ENCODE measurements around the gene THEMIS.
A peak's percentile ranks its signal among the peaks of the same experiment; 100 is the strongest.
"Not testable (repeated sequence)": the region's sequence is repeated elsewhere in the genome, so short reads cannot be mapped to it uniquely, and the experiment has no call there.

The THEMIS gene

DNA sequence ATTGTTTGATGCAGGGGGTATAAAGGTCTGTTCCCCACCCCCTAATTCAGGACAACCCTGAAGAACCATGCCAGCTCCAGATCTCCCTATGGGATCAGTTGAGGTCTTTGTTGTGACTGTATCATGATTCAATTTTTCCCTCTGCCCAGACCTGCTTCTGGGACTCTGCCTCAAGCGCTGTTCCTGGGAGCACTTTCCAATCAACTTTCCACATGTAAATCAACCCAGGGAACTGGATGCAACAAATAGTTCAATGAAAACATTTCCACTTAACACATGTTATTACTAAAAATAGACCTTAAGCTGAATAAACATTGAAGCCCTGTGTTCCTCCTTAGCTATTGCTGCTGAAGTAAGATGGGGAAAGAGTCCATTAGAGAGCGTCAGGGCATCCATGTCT, 184.4 kb downstream of the THEMIS start:
- no peak for DNase-seq

DNA sequence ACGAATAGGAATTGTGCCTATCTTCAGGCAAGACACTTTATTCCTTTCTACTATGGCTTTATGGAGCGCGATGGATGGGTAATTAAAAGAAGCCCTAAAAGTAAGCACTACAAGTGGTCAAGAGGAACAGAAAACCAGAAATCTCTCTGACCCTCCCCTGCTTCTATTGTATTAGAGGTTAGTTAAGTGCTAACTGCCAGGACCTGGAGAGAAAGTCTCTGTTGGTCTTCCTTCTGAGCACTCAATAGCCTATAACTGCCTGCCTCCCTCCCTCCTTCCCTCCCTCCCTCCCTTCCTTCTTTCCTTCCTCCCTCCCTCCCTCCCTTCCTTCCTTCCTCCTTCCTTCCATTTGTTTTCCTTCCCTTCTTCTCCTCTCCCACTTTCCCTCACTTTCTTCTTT, 190.2 kb downstream of the THEMIS start:
- no peak for DNase-seq

DNA sequence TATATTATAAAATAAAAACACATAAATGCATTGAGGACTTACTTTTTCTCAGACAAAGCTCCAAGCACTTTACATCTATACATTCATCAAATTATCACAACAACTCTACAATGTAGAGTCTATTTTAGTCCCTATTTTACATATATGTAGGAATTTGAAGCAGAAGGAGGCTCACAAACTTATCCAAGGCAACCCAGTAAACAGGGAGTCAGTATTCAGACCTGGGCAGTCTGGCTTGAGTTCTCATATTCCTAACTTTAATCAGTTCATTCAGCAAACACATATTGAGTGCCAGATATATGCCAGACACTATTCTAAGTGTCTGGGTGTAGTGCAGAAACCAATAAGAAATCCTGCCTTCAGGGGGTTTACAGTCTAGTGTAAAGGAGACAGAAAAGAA, 194.6 kb downstream of the THEMIS start:
- DNase-seq: no peak

DNA sequence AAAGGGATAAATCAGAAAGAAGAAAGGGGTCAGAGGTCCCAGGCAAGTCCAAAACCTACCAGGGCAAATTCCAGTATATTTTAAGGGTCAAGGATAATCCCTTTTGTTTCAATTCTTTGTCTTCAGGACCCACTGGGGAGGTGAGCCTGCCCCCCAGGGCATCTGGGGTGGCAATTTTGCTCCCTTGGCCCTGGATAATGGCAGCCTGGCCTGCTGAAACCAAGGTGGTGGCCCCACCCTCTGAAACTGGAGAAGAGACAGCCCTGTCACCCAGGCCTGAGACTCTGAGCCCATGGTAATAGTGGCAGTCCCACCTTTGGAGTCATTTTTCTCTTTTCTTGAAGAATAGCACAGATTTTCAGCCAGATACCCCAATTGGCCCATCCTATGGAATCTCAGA, 205.8 kb downstream of the THEMIS start:
- DNase-seq: no peak

DNA sequence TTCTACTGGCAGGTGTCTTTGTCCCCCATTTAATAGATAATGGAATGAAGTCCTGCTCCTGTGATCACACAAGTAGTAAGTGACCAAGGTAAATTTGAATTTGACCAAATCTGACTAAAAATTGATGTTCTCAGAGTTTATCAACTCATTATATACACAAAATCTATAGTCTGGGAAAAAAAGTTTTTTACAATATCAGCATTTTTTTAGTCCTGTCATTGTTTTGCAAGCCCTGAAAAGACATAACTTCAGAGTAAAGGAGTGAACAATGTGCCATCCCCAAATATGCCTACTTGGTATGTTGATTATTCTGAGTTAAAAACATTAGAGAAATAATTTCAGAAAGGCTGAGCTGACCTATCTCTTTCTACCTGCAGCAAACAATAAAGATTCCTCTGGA, 209.7 kb downstream of the THEMIS start:
- DNase-seq: no peak

DNA sequence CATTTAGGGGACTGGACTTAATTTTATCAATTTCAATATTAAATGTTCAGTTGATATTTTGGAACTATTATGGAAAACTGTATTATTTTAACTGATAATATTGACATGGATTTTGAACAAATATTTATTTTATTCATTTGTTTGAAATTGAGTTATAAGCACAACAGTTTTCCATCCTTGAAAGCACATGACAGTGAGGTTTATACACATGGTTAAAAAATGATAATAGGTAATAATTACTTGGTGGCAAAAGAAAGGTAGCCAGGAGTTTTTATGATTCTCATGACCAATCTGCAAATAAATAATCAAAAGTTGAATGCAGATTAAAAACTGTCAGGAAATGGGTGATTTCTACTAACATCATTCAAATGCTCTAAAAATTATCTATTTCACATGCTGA, 210.3 kb downstream of the THEMIS start:
- no peak for DNase-seq

DNA sequence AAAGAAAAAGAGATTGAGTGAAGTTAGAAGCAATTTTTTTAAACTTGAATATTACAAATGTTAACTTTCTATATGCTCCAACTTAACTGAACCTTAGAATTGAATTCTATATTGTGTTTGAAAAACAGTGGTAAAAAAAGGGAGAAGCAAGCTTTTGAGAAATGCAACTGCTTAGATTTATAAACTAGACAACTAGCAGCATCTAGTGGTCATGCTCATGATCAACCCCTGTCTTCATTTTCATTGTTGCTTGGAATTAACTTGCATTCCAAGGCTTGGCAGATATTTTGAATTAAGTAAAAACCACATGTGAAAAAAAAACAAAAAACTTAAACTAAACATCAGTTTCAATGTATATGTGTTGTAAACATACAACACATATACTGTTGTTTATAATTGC, 210.8 kb downstream of the THEMIS start:
- peak; percentile 17 for DNase-seq

DNA sequence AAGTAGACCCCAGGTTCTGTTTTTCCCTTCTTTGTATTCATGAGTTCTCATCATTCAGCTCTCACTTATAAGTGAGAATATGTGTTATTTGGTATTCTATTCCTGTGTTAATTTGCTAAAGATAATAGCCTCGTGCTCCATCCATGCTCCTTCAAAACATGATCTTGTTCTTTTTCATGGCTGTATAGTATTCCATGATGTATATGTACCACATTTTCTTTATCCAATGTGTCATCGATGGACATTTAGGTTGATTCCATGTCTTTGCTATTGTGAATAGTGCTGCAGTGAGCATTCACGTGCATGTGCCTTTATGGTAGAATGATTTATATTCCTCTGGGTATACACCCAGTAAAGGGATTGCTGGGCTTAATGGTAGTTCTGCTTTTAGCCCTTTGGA, 213.4 kb downstream of the THEMIS start:
- not testable (repeated sequence) for DNase-seq

DNA sequence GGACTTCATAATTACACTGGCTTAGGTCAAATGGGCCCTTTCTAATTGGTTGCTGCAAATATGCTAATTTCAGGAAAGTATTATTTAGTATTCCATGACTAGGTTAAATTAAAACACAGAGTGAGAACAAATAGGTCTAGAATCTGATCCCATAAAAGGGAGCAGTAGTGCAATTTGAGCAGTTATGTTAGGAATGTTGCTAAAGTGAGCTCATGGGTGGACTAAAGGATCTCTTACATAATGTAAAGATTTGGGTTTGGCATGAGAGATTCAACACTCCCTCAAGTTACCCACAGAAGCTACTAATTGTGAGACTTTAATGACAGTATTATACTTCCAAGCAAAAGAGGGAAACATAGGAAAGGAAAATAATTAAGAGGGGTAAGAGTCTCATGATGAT, 214.8 kb downstream of the THEMIS start:
- peak; percentile 3 for DNase-seq

DNA sequence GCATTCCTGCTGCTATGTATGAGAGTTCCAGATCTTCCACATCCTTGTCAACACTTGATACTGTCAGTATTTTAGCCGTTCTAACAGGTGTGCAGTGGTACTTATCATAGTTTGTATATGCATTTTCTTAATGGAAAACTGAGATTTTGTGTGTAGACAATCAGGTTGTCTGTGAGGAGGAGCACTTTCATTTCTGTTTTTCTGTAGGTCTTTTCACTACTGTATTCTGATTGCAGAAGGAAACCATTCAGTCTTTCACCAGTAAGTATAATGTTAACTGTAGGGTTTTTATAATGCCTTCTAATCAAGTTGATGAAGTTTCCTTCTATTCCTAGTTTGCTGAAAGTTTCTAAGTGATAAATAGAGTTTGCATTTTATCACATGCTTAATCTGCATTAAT, 216.4 kb downstream of the THEMIS start:
- DNase-seq: no peak
